Keratinocyte (primary cell): ENCODE measurements around the gene NAPG. TPM values are rescaled to one million over a fixed set of nuclear protein-coding genes. Genes with fewer than 3 reads are reported as not detected.
"Not testable (repeated sequence)": the region's sequence is repeated elsewhere in the genome, so short reads cannot be mapped to it uniquely, and the experiment has no call there.

Source experiments
- DNase-seq: peaks from one replicate; pipeline ENCODE4 v3.0.0-alpha.2; 2011; ENCODE audit warnings: low read depth, missing footprints, low spot score
- FAIRE-seq: peaks from 2 replicates; lab custom pipeline; 2011; peaks lifted over from hg19 to GRCh38; lab: Jason Lieb, UNC
- H2AFZ ChIP-seq: 2 replicates; pipeline ENCODE4 v1.6.0; 2012; ENCODE audit warnings: low read length, control low read depth, inconsistent platforms; ENCODE audit not compliant: control insufficient read depth
- H3K27ac ChIP-seq: 2 replicates; pipeline ENCODE4 v1.5.1; 2011; ENCODE audit warnings: low read length; ENCODE audit not compliant: control insufficient read depth, insufficient read depth
- H3K27me3 ChIP-seq: 3 replicates; pipeline ENCODE4 v1.6.0; 2011; ENCODE audit warnings: low read length; ENCODE audit not compliant: control insufficient read depth, insufficient read depth; ENCODE audit errors: extremely low read depth
- H3K36me3 ChIP-seq, 2 experiments: 2 replicates in 1 of 2; 3 replicates in 1 of 2; pipeline ENCODE4 v1.5.1; 2011; ENCODE audit warnings: low read length in 2 of 2, mild to moderate bottlenecking in 1 of 2; ENCODE audit not compliant: control insufficient read depth in 2 of 2, insufficient read depth in 2 of 2; ENCODE audit errors: extremely low read depth in 1 of 2
- H3K4me1 ChIP-seq: 3 replicates; pipeline ENCODE4 v1.5.1; 2011; ENCODE audit warnings: low read length; ENCODE audit not compliant: control insufficient read depth, insufficient read depth; ENCODE audit errors: extremely low read depth
- H3K4me2 ChIP-seq: 3 replicates; pipeline ENCODE4 v1.6.0; 2011; ENCODE audit warnings: low read depth, low read length; ENCODE audit not compliant: control insufficient read depth, insufficient read depth; ENCODE audit errors: extremely low read depth
- H3K4me3 ChIP-seq, 3 experiments: fragments of 200-600 bp in 1 of 3; sonication (generic) in 1 of 3; 2 replicates in 2 of 3; 3 replicates in 1 of 3; pipeline ENCODE4 v1.5.1; 2011 to 2016; ENCODE audit warnings: low read length in 3 of 3, mild to moderate bottlenecking in 3 of 3, control low read depth in 2 of 3, inconsistent platforms in 1 of 3, low read depth in 1 of 3, mixed read lengths in 1 of 3, mixed run types in 1 of 3, moderate library complexity in 1 of 3; ENCODE audit not compliant: control insufficient read depth in 2 of 3, insufficient read depth in 2 of 3; ENCODE audit errors: extremely low read depth in 1 of 3
- H3K79me2 ChIP-seq: 2 replicates; pipeline ENCODE4 v1.6.0; 2012; ENCODE audit warnings: low read length; ENCODE audit not compliant: control insufficient read depth, insufficient read depth
- H3K9ac ChIP-seq: 3 replicates; pipeline ENCODE4 v1.6.0; 2011; ENCODE audit warnings: low read length; ENCODE audit not compliant: control insufficient read depth, insufficient read depth; ENCODE audit errors: extremely low read depth
- H3K9me1 ChIP-seq: 3 replicates; pipeline ENCODE4 v1.6.0; 2011; ENCODE audit warnings: low read length; ENCODE audit not compliant: control insufficient read depth, insufficient read depth; ENCODE audit errors: extremely low read depth
- H3K9me3 ChIP-seq: 2 replicates; pipeline ENCODE4 v1.5.1; 2012; ENCODE audit warnings: low read depth, low read length; ENCODE audit not compliant: control insufficient read depth
- H4K20me1 ChIP-seq: 3 replicates; pipeline ENCODE4 v1.6.0; 2011; ENCODE audit warnings: low read length; ENCODE audit not compliant: control insufficient read depth, insufficient read depth; ENCODE audit errors: extremely low read depth
- CTCF ChIP-seq, 3 experiments: IDR thresholded peaks in 1 of 3; conservative IDR thresholded peaks in 1 of 3; optimal IDR thresholded peaks in 1 of 3; 2 replicates in 2 of 3; 3 replicates in 1 of 3; pipeline versions ENCODE3 to v1.5.1; 2011; ENCODE audit warnings: low read length in 3 of 3, mild to moderate bottlenecking in 3 of 3, moderate library complexity in 2 of 3, control low read depth in 1 of 3, inconsistent platforms in 1 of 3; ENCODE audit not compliant: insufficient read depth in 2 of 3; ENCODE audit errors: extremely low read depth in 1 of 3
- EZH2 ChIP-seq: IDR thresholded peaks from one replicate; pipeline ENCODE4 v1.6.1; 2012; ENCODE audit warnings: inconsistent platforms, mild to moderate bottlenecking, low read length, moderate library complexity
- dilution Hi-C: fragments of 300-500 bp; cut with MboI; formaldehyde crosslinking; loops from one replicate; pipeline ENCODE4 v1.7.0; 2020; ENCODE audit warnings: low sequenced_read_pairs; ENCODE audit not compliant: extremely low pct_ligation_motif_present
- polyA plus RNA-seq, 5 experiments: library from polyadenylated mRNA; depleted of rRNA in 3 of 5; stranded (reverse) in 3 of 5; stranded (forward) in 1 of 5; unstranded in 1 of 5; fragments of >200 nt; gene quantifications; 1 replicate in 1 of 5; 2 replicates in 3 of 5; 3 replicates in 1 of 5; pipeline versions ENCODE4 v1.2.1 to v1.2.3, GENCODE V29; 2011 to 2012; ENCODE audit warnings: missing spikeins in 2 of 5, low read depth in 1 of 5, low replicate concordance in 1 of 5

NAPG gene
- polyA plus RNA-seq, 1 donor (not counting 4 experiments of a cell fraction or from before 2014, with no cell fraction given), result 30.8 TPM

GRCh38 chr18:10552226-10552625, 26.4 kb downstream of the NAPG start:
- no peaks in the 10 kb centered on the region for H3K27me3 ChIP-seq
- no peaks in the 10 kb centered on the region for H3K4me1 ChIP-seq
- no peak overlapping the region for H3K9ac ChIP-seq
- DNase-seq, result no peak
- no peak for TF ChIP-seq EZH2
- no peak for TF ChIP-seq CTCF (optimal IDR thresholded peaks at IDR 0.05 in 1 of 3, IDR thresholded peaks at IDR 0.05 in 1 of 3, conservative IDR thresholded peaks at IDR 0.05 in 1 of 3; ENCODE audit: extremely low read depth in 1 of 3, insufficient read depth in 2 of 3, low read length in 3 of 3)
- dilution Hi-C loops, result no loop called here
- no peak overlapping the region for H3K27ac ChIP-seq
- H4K20me1 ChIP-seq, result no peaks in the 10 kb centered on the region
- H3K4me3 ChIP-seq, result no peak overlapping the region
- FAIRE-seq, result no peak
- no peak overlapping the region for H3K4me2 ChIP-seq
- H3K9me1 ChIP-seq, result no peaks in the 10 kb centered on the region
- H3K9me3 ChIP-seq, result no peaks in the 10 kb centered on the region
- H2AFZ ChIP-seq, result no peak overlapping the region
- peaks cover 25 to 30% of the 10 kb centered on the region in 2 experiments for H3K36me3 ChIP-seq
- H3K79me2 ChIP-seq, result no peaks in the 10 kb centered on the region

GRCh38 chr18:10556251-10556650, 30.4 kb downstream of the NAPG start:
- dilution Hi-C loops, H3K27ac ChIP-seq, DNase-seq, H3K4me3 ChIP-seq, H3K9me1 ChIP-seq, H3K4me2 ChIP-seq, FAIRE-seq, H3K9me3 ChIP-seq, H2AFZ ChIP-seq, H3K27me3 ChIP-seq, H3K9ac ChIP-seq, H3K79me2 ChIP-seq, H4K20me1 ChIP-seq: not testable (repeated sequence)
- peaks cover 12% of the 10 kb centered on the region for H3K4me1 ChIP-seq
- H3K36me3 ChIP-seq, result peaks cover 12 to 16% of the 10 kb centered on the region in 2 experiments

- no peaks in the 10 kb centered on the region for H3K9me1 ChIP-seq
- peaks cover 14% of the 10 kb centered on the region for H3K4me1 ChIP-seq
- no peak overlapping the region for H2AFZ ChIP-seq
- H3K9ac ChIP-seq, result no peak overlapping the region
- FAIRE-seq, result no peak
- peaks cover 10 to 13% of the 10 kb centered on the region in 2 experiments for H3K36me3 ChIP-seq
- DNase-seq, result no peak
- no peak overlapping the region for H3K4me2 ChIP-seq
- dilution Hi-C loops, result no loop called here
- H3K27ac ChIP-seq, result no peak overlapping the region
- no peak overlapping the region for H3K4me3 ChIP-seq
- TF ChIP-seq EZH2 (no peak), CTCF (optimal IDR thresholded peaks at IDR 0.05 in 1 of 3, IDR thresholded peaks at IDR 0.05 in 1 of 3, conservative IDR thresholded peaks at IDR 0.05 in 1 of 3; ENCODE audit: extremely low read depth in 1 of 3, insufficient read depth in 2 of 3, low read length in 3 of 3) (no peak)
- peaks cover 2% of the 10 kb centered on the region for H4K20me1 ChIP-seq
- no peaks in the 10 kb centered on the region for H3K9me3 ChIP-seq
- no peaks in the 10 kb centered on the region for H3K27me3 ChIP-seq
- no peaks in the 10 kb centered on the region for H3K79me2 ChIP-seq
These were observed 31.4 kb downstream of the NAPG start for GRCh38 chr18:10557085-10557677.
